CD4-positive, alpha-beta memory T cell (primary cell): Measurements from ENCODE around the gene S100A11. TPM values are rescaled to one million over a fixed set of nuclear protein-coding genes. Genes with fewer than 3 reads are reported as not detected.
A peak's percentile ranks its signal among the peaks of the same experiment; 100 is the strongest.

Experiments
- CTCF ChIA-PET: fragments of 350-600 bp; sonication (Branson Sonifier 250); formaldehyde crosslinking; loops from one replicate; lab custom pipeline; 2021; ENCODE audit warnings: inconsistent platforms; ENCODE audit not compliant: partially characterized antibody; lab: Charles Lee
- POLR2A ChIA-PET: fragments of 350-600 bp; sonication (Branson Sonifier 250); formaldehyde crosslinking; loops from one replicate; lab custom pipeline; 2021; ENCODE audit not compliant: partially characterized antibody; lab: Charles Lee
- DNase-seq, 5 donors: peaks; one replicate each; pipeline versions ENCODE4 v3.0.0 to v3.0.0-alpha.2; 2020 to 2022; ENCODE audit warnings: mixed read lengths in 1 of 5
- H3K27ac ChIP-seq: one replicate; pipeline ENCODE4 v1.7.0; 2013; ENCODE audit warnings: low read depth, low read length
- H3K27me3 ChIP-seq: 2 replicates; pipeline ENCODE4 v1.7.0; 2013; ENCODE audit warnings: mild to moderate bottlenecking, low read length, moderate library complexity; ENCODE audit not compliant: insufficient read depth
- H3K36me3 ChIP-seq: 2 replicates; pipeline ENCODE4 v1.7.0; 2013; ENCODE audit warnings: mild to moderate bottlenecking, low read length, moderate library complexity; ENCODE audit not compliant: insufficient read depth
- H3K4me1 ChIP-seq: 2 replicates; pipeline ENCODE4 v1.7.0; 2013; ENCODE audit warnings: mild to moderate bottlenecking, low read length, moderate library complexity; ENCODE audit not compliant: insufficient read depth
- H3K4me3 ChIP-seq, 2 donors: one replicate each; pipeline ENCODE4 v1.7.0; 2013; ENCODE audit warnings: low read length in 2 of 2, mild to moderate bottlenecking in 1 of 2
- H3K9me3 ChIP-seq, 2 donors: one replicate each; pipeline ENCODE4 v1.7.0; 2013; ENCODE audit warnings: low read length in 2 of 2, control low read depth in 1 of 2; ENCODE audit not compliant: control insufficient read depth in 1 of 2
- H3K27ac Mint-ChIP-seq, 7 donors: one replicate each; pipeline ENCODE4 v1.8.0; 2020 to 2021; ENCODE audit warnings: mixed read lengths in 7 of 7, mild to moderate bottlenecking in 6 of 7, inconsistent platforms in 3 of 7, moderate library complexity in 3 of 7
- H3K27me3 Mint-ChIP-seq, 2 donors: one replicate each; pipeline ENCODE4 v1.8.0; 2020 to 2021; ENCODE audit warnings: mixed read lengths in 2 of 2
- H3K36me3 Mint-ChIP-seq, 2 donors: one replicate each; pipeline ENCODE4 v1.8.0; 2020 to 2021; ENCODE audit warnings: mixed read lengths in 2 of 2, inconsistent platforms in 1 of 2, mild to moderate bottlenecking in 1 of 2
- H3K4me1 Mint-ChIP-seq, 4 donors: one replicate each; pipeline ENCODE4 v1.8.0; 2020 to 2021; ENCODE audit warnings: mixed read lengths in 4 of 4, mild to moderate bottlenecking in 1 of 4
- H3K4me3 Mint-ChIP-seq, 8 donors: one replicate each; pipeline ENCODE4 v1.8.0; 2020 to 2021; ENCODE audit warnings: mixed read lengths in 8 of 8, mild to moderate bottlenecking in 7 of 8, moderate library complexity in 6 of 8, inconsistent platforms in 3 of 8
- H3K9me3 Mint-ChIP-seq, 8 donors: one replicate each; pipeline ENCODE4 v1.8.0; 2020 to 2021; ENCODE audit warnings: mixed read lengths in 8 of 8, mild to moderate bottlenecking in 5 of 8, inconsistent platforms in 3 of 8, moderate library complexity in 1 of 8
- intact Hi-C: fragments of 100-400 bp; cut with micrococcal nuclease; formaldehyde crosslinking; loops from one replicate; pipeline ENCODE4 v1.15.1; 2023
- polyA plus RNA-seq, 2 donors: library from polyadenylated mRNA; unstranded; fragments of 300-500 nt; fragmentation: Illumina TruSeq; gene quantifications; one replicate each; pipeline ENCODE4 v1.2.3, GENCODE V29; 2021
- total RNA-seq, 2 experiments: library from RNA; stranded (reverse); gene quantifications; one replicate each; pipeline ENCODE4 v1.2.3, GENCODE V29; 2021

S100A11 gene
- total and polyA plus RNA-seq, 4 experiments from 2014 or later, result 239 to 1,204 (median 429) TPM

DNA sequence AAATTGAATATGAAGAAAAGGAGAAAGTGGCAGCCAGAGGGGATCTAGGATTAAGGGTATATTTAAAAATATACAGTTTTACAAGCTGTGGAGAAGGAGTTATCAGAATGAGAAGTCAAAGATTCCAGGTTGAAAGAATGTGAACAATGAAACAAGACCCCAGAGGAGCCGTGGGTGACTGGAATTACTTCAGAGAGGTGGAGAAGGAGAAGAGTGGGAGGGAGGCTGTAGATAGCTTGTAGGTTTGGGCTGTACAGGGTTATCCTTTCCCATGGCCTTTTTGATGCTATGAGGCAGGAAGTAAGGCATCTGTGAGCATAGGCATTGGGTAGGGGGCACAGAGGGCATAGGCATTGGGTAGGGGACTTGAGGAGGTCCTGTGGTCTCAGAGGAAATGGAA lies 5.2 kb upstream of the S100A11 start:
- no peak overlapping the region for H3K4me3 Mint-ChIP-seq
- H3K9me3 ChIP-seq, result no peaks in the 10 kb centered on the region
- no peak overlapping the region for H3K27ac ChIP-seq
- ChIA-PET CTCF (interaction anchor here (1.2 kb wide), 1 partner anchor 41 kb away, joined by 5 read pairs; no protein-coding TSS in a partner anchor), POLR2A (interaction anchor here (0.9 kb wide), 1 partner anchor 11 kb away, joined by 3 read pairs; no protein-coding TSS in a partner anchor)
- H3K27me3 Mint-ChIP-seq, result no peaks in the 10 kb centered on the region
- H3K4me1 Mint-ChIP-seq, result peaks cover 6 to 24% (median 12%) of the 10 kb centered on the region in 4 donors
- H3K4me1 ChIP-seq, result peaks cover 12% of the 10 kb centered on the region
- no peak overlapping the region for H3K27ac Mint-ChIP-seq
- DNase-seq, result no peak
- H3K9me3 Mint-ChIP-seq, result no peaks in the 10 kb centered on the region
- no peak overlapping the region for H3K4me3 ChIP-seq
- H3K36me3 ChIP-seq, result no peaks in the 10 kb centered on the region
- H3K36me3 Mint-ChIP-seq, result no peaks in the 10 kb centered on the region
- intact Hi-C loops, result no loop called here
- no peaks in the 10 kb centered on the region for H3K27me3 ChIP-seq

GRCh38 chr1:152039886-152040285 lies 3.1 kb upstream of the S100A11 start:
- Histone ChIP-seq H3K27me3 (no peaks in the 10 kb centered on the region), H3K27ac (no peak overlapping the region), H3K4me1 (peaks cover 1% of the 10 kb centered on the region), H3K9me3 (no peaks in the 10 kb centered on the region), H3K4me3 (no peak overlapping the region), H3K36me3 (no peaks in the 10 kb centered on the region)
- CTCF ChIA-PET, result interaction anchor here (0.9 to 3.1 kb wide), 2 partner anchors 13 to 149 kb away, joined by 3 to 14 read pairs; no protein-coding TSS in a partner anchor
- peaks cover 5 to 22% (median 15%) of the 10 kb centered on the region in 4 donors for H3K4me1 Mint-ChIP-seq
- no peak overlapping the region for H3K27ac Mint-ChIP-seq
- POLR2A ChIA-PET, result interaction anchor here (1.3 kb wide), 1 partner anchor 8 kb away, joined by 6 read pairs; no protein-coding TSS in a partner anchor
- H3K27me3 Mint-ChIP-seq, result no peaks in the 10 kb centered on the region
- H3K36me3 Mint-ChIP-seq, result peaks cover 0 to 15% of the 10 kb centered on the region in 2 donors
- DNase-seq, result no peak
- no peaks in the 10 kb centered on the region for H3K9me3 Mint-ChIP-seq
- H3K4me3 Mint-ChIP-seq, result no peak overlapping the region
- intact Hi-C loops, result no loop called here

DNA sequence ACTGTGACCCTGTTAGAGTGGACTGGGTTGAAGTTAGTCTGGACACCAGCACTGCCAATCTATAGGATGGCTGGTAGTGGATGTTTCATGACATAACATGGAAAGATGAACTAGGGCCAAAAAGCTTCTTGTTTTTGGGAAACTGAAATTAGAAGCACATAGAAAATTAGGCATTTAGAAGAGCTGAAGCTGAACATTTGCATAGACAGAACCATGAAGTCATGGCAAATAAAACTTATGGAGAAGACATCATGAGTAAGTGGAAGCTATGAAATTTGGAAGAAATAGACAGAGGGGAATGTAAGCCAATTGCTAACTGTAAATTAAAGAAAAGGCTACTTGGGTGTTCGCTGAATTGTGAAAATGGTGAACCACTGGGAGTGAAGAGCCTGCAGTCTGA lies 2.7 kb upstream of the S100A11 start:
- ChIA-PET POLR2A (interaction anchor here (1.3 kb wide), 1 partner anchor 9 kb away, joined by 6 read pairs; no protein-coding TSS in a partner anchor), CTCF (interaction anchor here (3.1 kb wide), 1 partner anchor 14 kb away, joined by 14 read pairs; no protein-coding TSS in a partner anchor)
- H3K4me1 Mint-ChIP-seq, result peaks cover 7 to 22% (median 16%) of the 10 kb centered on the region in 4 donors
- H3K27ac ChIP-seq, result no peak overlapping the region
- H3K27ac Mint-ChIP-seq, result no peak overlapping the region
- H3K4me1 ChIP-seq, result peaks cover 5% of the 10 kb centered on the region
- no peaks in the 10 kb centered on the region for H3K36me3 ChIP-seq
- no peaks in the 10 kb centered on the region for H3K9me3 Mint-ChIP-seq
- H3K27me3 Mint-ChIP-seq, result no peaks in the 10 kb centered on the region
- intact Hi-C loops, result no loop called here
- no peaks in the 10 kb centered on the region for H3K9me3 ChIP-seq
- H3K4me3 ChIP-seq, result no peak overlapping the region
- no peak overlapping the region for H3K4me3 Mint-ChIP-seq
- no peaks in the 10 kb centered on the region for H3K27me3 ChIP-seq
- H3K36me3 Mint-ChIP-seq, result peaks cover 0 to 19% of the 10 kb centered on the region in 2 donors
- no peak for DNase-seq

DNA sequence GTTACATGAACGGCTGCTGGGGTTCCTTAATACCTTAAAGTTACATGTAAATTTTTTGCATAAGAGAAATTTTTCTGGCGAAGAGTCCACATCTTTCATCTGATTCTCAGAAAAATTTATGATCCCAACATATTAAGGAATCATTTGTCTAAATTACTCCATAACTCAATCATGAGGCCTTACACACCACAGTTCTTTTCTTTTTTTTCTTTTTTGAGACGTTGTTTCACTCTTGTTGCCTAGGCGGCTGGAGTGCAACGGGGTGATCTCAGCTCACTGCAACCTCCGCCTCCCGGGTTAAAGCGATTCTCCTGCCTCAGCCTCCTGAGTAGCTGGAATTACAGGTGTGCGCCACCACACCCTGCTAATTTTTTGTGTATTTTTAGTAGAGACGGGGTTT lies 2.1 kb upstream of the S100A11 start:
- Mint-ChIP-seq H3K4me1 (peaks cover 7 to 23% (median 18%) of the 10 kb centered on the region in 4 donors), H3K4me3 (peak overlapping the region in 1 of 8 donors; percentile 52), H3K27me3 (no peaks in the 10 kb centered on the region), H3K36me3 (peaks cover 0 to 23% of the 10 kb centered on the region in 2 donors), H3K27ac (peak overlapping the region in 1 of 7 donors; percentile 34), H3K9me3 (no peaks in the 10 kb centered on the region)
- POLR2A ChIA-PET, result interaction anchor here (1.3 kb wide), 1 partner anchor 9 kb away, joined by 6 read pairs; no protein-coding TSS in a partner anchor
- Histone ChIP-seq H3K36me3 (no peaks in the 10 kb centered on the region), H3K9me3 (no peaks in the 10 kb centered on the region), H3K27ac (no peak overlapping the region), H3K4me3 (no peak overlapping the region), H3K27me3 (no peaks in the 10 kb centered on the region), H3K4me1 (peaks cover 11% of the 10 kb centered on the region)
- intact Hi-C loops, result no loop called here
- DNase-seq, result no peak
- CTCF ChIA-PET, result interaction anchor here (3.1 kb wide), 1 partner anchor 14 kb away, joined by 14 read pairs; no protein-coding TSS in a partner anchor

DNA sequence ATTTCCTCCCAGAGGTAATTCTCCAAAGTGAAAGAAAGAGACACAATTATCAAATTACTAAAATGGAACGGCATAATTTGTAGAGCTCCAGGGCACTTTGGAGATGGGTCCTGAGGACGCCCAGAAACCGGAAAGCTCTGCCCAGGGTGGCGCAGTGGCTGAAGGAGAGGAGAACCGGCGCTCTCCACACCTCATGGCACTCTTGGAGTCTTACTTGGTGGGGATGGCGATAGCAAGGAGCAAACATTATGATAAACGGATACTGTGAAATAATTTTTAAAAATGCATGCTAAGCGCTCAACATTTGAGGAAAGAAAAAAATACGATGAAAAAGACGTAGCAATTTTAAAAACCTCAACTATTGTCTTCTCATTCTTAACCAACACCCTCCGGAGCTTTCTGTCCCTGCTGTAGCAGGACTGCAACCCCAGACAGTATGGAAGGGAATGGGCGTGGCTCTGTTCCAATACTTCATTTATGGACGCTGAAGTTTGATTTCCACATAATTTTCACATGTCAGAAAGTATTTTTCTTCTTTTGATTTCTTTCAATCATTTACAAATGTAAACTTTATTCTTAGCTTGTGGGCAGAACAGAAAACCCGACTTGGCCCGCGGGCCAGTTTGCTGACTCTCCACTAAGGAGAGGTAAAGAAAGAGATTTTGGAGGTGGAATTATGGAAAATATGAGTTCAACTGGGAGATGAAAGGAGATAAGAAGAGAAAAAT lies 1.1 kb downstream of the S100A11 start:
- POLR2A ChIA-PET, result interaction anchor here (0.7 to 4.9 kb wide), 16 partner anchors 11 to 424 kb away, joined by 3 to 207 read pairs (median 6); partner anchors contain the start of genes MRPL9 and S100A10
- Histone ChIP-seq H3K4me1 (peaks cover 38% of the 10 kb centered on the region), H3K27me3 (no peaks in the 10 kb centered on the region), H3K36me3 (peaks cover 27% of the 10 kb centered on the region), H3K27ac (peak overlapping the region; percentile 88), H3K9me3 (no peaks in the 10 kb centered on the region), H3K4me3 (peak overlapping the region; percentile 73 to 77)
- peak overlapping the region; percentile 97 to 100 (median 99) for H3K27ac Mint-ChIP-seq
- CTCF ChIA-PET, result interaction anchor here (1.3 to 5.6 kb wide), 5 partner anchors 12 to 422 kb away, joined by 4 to 111 read pairs (median 7); no protein-coding TSS in a partner anchor
- intact Hi-C loops, result loop anchor here (1.0 to 2.0 kb wide), 2 partner anchors 13 to 43 kb away; partner anchors contain the start of gene S100A10
- H3K36me3 Mint-ChIP-seq, result peaks cover 23 to 49% of the 10 kb centered on the region in 2 donors
- DNase-seq, result peak in 4 of 5 donors; percentile 21 to 55 (median 27)
- peak overlapping the region; percentile 91 to 100 (median 100) for H3K4me3 Mint-ChIP-seq
- peaks cover 20 to 49% (median 41%) of the 10 kb centered on the region in 4 donors for H3K4me1 Mint-ChIP-seq
- no peaks in the 10 kb centered on the region for H3K9me3 Mint-ChIP-seq
- H3K27me3 Mint-ChIP-seq, result no peaks in the 10 kb centered on the region

DNA sequence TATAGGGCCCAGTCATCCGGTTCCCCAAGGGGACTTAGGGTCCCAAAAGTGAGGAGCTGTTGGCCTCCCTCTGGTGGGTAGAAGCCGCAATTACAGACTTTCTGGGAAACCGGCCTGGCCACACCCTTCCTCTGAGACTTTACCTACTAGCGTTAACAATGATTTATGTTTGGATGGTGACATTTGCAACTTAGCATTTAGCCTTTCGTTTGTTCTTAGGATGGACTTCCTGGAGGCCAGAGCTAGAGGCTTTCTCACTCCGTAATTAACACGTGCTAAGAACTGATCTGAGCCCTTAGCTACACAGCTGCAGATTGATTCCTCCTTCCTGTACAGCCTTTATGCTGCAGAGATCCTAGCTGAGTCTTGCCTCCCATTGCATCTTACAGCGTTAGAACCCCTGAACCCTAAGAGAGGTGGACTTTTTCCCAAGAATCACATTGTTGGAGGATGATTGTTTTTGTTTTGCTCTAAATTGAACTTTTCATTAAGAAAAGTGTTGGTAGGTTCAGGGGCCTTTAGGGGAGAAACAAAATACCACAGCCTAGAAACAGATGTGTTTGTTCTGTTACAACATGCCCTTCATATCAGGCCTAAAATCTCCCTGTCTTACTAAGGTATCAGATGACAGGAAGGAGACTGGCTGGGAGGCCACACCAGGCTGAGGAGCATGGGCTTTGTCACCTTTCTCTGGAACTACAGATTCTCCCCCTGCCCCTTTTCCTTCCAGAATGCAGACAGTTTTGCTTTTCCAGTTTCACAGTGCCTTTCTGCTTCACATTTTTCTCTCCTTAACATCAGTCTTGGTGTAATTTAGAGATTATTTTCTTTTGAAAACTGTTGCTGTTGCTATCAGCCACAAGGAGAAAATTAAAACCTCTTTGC lies 1.9 kb downstream of the S100A11 start:
- peak overlapping the region; percentile 73 to 77 for H3K4me3 ChIP-seq
- H3K36me3 ChIP-seq, result peaks cover 31% of the 10 kb centered on the region
- ChIA-PET POLR2A (interaction anchor here (0.7 to 4.9 kb wide), 23 partner anchors 12 to 425 kb away, joined by 3 to 207 read pairs (median 4); partner anchors contain the start of genes MRPL9, S100A10 and THEM4), CTCF (interaction anchor here (0.7 to 5.6 kb wide), 20 partner anchors 13 to 424 kb away, joined by 3 to 111 read pairs (median 4); no protein-coding TSS in a partner anchor)
- H3K4me1 ChIP-seq, result peaks cover 38% of the 10 kb centered on the region
- Mint-ChIP-seq H3K9me3 (no peaks in the 10 kb centered on the region), H3K27ac (peak overlapping the region; percentile 97 to 100 (median 99)), H3K4me1 (peaks cover 23 to 53% (median 43%) of the 10 kb centered on the region in 4 donors), H3K27me3 (no peaks in the 10 kb centered on the region), H3K36me3 (peaks cover 30 to 54% of the 10 kb centered on the region in 2 donors), H3K4me3 (peak overlapping the region; percentile 91 to 100 (median 100))
- intact Hi-C loops, result loop anchor here (1.0 to 2.0 kb wide), 2 partner anchors 13 to 42 kb away; partner anchors contain the start of gene S100A10
- DNase-seq, result peak; percentile 75 to 87 (median 80)
- no peaks in the 10 kb centered on the region for H3K9me3 ChIP-seq
- no peaks in the 10 kb centered on the region for H3K27me3 ChIP-seq
- peak overlapping the region; percentile 88 for H3K27ac ChIP-seq
